Natural killer cell (primary cell): ENCODE data around the gene SMO. TPM values are rescaled to one million over a fixed set of nuclear protein-coding genes. Genes with fewer than 3 reads are reported as not detected.
"Not testable (repeated sequence)": the region's sequence is repeated elsewhere in the genome, so short reads cannot be mapped to it uniquely, and the experiment has no call there.

Experiments used
- ATAC-seq, 3 donors: fragments of 150-1000 bp in 2 of 3; fragments of 200-7000 bp in 1 of 3; cut with Tn5 transposase; 1 replicate in 1 of 3; 2 replicates in 2 of 3; pipeline ENCODE4 v1.10.0; 2021; ENCODE audit warnings: mild to moderate bottlenecking in 2 of 3, moderate library complexity in 2 of 3
- DNase-seq, 2 donors: peaks; one replicate each; pipeline versions ENCODE4 v3.0.0 to v3.0.0-alpha.2; 2013 to 2021; ENCODE audit warnings: mixed read lengths in 1 of 2
- H3K27ac ChIP-seq: one replicate; pipeline ENCODE4 v1.5.1; 2013; ENCODE audit warnings: mild to moderate bottlenecking, low read length
- H3K27me3 ChIP-seq: one replicate; pipeline ENCODE4 v1.6.1; 2013; ENCODE audit warnings: low read length; ENCODE audit not compliant: control insufficient read depth, insufficient read depth
- H3K36me3 ChIP-seq: one replicate; pipeline ENCODE4 v1.6.1; 2013; ENCODE audit warnings: low read length; ENCODE audit not compliant: control insufficient read depth, insufficient read depth
- H3K4me1 ChIP-seq: one replicate; pipeline ENCODE4 v1.6.1; 2013; ENCODE audit warnings: low read length; ENCODE audit not compliant: control insufficient read depth, insufficient read depth
- H3K4me3 ChIP-seq: one replicate; pipeline ENCODE4 v1.5.1; 2013; ENCODE audit warnings: low read length
- H3K9me3 ChIP-seq: one replicate; pipeline ENCODE4 v1.6.1; 2013; ENCODE audit warnings: low read length; ENCODE audit not compliant: control insufficient read depth, insufficient read depth
- H3K27ac Mint-ChIP-seq, 2 donors: one replicate each; pipeline ENCODE4 v1.8.0; 2022; ENCODE audit warnings: mild to moderate bottlenecking in 2 of 2, mixed read lengths in 2 of 2, moderate library complexity in 1 of 2
- H3K27me3 Mint-ChIP-seq, 2 donors: one replicate each; pipeline ENCODE4 v1.8.0; 2022; ENCODE audit warnings: low read depth in 2 of 2, mixed read lengths in 2 of 2
- H3K36me3 Mint-ChIP-seq: one replicate; pipeline ENCODE4 v1.8.0; 2022; ENCODE audit warnings: mixed read lengths
- H3K4me1 Mint-ChIP-seq, 2 donors: one replicate each; pipeline ENCODE4 v1.8.0; 2022; ENCODE audit warnings: mixed read lengths in 2 of 2
- H3K4me3 Mint-ChIP-seq: one replicate; pipeline ENCODE4 v1.8.0; 2022; ENCODE audit warnings: mild to moderate bottlenecking, moderate library complexity, mixed read lengths
- H3K9me3 Mint-ChIP-seq, 2 donors: one replicate each; pipeline ENCODE4 v1.8.0; 2022; ENCODE audit warnings: mixed read lengths in 2 of 2
- WGBS: methylation state at CpG from one replicate; pipeline ENCODE4 v1.1.7; 2013; ENCODE audit warnings: missing lambda C conversion rate; ENCODE audit not compliant: insufficient coverage; 5-methylcytosine and 5-hydroxymethylcytosine counted together
- intact Hi-C: fragments of 100-400 bp; cut with micrococcal nuclease; formaldehyde crosslinking; loops from one replicate; pipeline ENCODE4 v1.14.2; 2022
- total RNA-seq, 4 donors: library from RNA; stranded (reverse); fragments of 120-200 nt in 1 of 4; gene quantifications; one replicate each; pipeline versions ENCODE4 v1.2.3 to v1.2.4, GENCODE V29; 2013 to 2022
- TF ChIP-seq, protein P1 (sequence below): fragments of 200-600 bp; IDR thresholded peaks from one replicate; pipeline ENCODE4 v1.8.0; 2022; ENCODE audit warnings: antibody characterized with exemption

Gene SMO
- total RNA-seq, 3 donors from 2014 or later (not counting 1 experiment from before 2014, with no cell fraction given) = 0.09 to 0.50 (median 0.50) TPM

DNA sequence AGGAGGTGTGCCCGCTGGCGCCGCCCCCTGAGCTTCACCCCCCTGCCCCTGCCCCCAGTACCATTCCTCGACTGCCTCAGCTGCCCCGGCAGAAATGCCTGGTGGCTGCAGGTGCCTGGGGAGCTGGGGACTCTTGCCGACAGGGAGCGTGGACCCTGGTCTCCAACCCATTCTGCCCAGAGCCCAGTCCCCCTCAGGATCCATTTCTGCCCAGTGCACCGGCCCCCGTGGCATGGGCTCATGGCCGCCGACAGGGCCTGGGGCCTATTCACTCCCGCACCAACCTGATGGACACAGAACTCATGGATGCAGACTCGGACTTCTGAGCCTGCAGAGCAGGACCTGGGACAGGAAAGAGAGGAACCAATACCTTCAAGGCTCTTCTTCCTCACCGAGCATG, 23.7 kb downstream of the SMO start:
- Histone ChIP-seq H3K27me3 (no peaks in the 10 kb centered on the region), H3K9me3 (no peaks in the 10 kb centered on the region), H3K4me3 (no peak overlapping the region), H3K27ac (no peak overlapping the region), H3K36me3 (no peaks in the 10 kb centered on the region), H3K4me1 (no peaks in the 10 kb centered on the region)
- no peaks in the 10 kb centered on the region for H3K36me3 Mint-ChIP-seq
- no peak overlapping the region for H3K27ac Mint-ChIP-seq
- H3K27me3 Mint-ChIP-seq = peaks cover 6% of the 10 kb centered on the region in 2 donors
- ATAC-seq (no peak), DNase-seq (no peak)
- H3K9me3 Mint-ChIP-seq = no peaks in the 10 kb centered on the region
- no peaks in the 10 kb centered on the region for H3K4me1 Mint-ChIP-seq
- no peak overlapping the region for H3K4me3 Mint-ChIP-seq
- TF ChIP-seq, protein P1, sequence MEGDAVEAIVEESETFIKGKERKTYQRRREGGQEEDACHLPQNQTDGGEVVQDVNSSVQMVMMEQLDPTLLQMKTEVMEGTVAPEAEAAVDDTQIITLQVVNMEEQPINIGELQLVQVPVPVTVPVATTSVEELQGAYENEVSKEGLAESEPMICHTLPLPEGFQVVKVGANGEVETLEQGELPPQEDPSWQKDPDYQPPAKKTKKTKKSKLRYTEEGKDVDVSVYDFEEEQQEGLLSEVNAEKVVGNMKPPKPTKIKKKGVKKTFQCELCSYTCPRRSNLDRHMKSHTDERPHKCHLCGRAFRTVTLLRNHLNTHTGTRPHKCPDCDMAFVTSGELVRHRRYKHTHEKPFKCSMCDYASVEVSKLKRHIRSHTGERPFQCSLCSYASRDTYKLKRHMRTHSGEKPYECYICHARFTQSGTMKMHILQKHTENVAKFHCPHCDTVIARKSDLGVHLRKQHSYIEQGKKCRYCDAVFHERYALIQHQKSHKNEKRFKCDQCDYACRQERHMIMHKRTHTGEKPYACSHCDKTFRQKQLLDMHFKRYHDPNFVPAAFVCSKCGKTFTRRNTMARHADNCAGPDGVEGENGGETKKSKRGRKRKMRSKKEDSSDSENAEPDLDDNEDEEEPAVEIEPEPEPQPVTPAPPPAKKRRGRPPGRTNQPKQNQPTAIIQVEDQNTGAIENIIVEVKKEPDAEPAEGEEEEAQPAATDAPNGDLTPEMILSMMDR = no peak
- WGBS = 94% methylated on average over 13 of the region's 14 CpGs
- intact Hi-C loops = no loop called here

DNA sequence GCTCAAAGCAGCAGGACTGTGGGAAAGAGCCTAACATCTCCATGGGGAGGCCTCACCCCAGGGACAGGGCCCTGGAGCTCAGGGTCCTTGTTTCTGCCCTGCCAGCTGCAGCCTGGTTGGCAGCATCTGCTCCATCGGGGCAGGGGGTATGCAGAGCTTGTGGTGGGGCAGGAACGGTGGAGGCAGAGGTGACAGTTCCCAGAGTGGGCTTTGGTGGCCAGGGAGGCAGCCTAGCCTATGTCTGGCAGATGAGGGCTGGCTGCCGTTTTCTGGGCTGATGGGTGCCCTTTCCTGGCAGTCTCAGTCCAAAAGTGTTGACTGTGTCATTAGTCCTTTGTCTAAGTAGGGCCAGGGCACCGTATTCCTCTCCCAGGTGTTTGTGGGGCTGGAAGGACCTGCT, 24.2 kb downstream of the SMO start:
- Mint-ChIP-seq H3K36me3 (no peaks in the 10 kb centered on the region), H3K4me1 (no peaks in the 10 kb centered on the region), H3K4me3 (no peak overlapping the region), H3K9me3 (no peaks in the 10 kb centered on the region), H3K27me3 (peaks cover 6% of the 10 kb centered on the region in 2 donors), H3K27ac (no peak overlapping the region)
- TF ChIP-seq, protein P1 = no peak
- no peak overlapping the region for H3K4me3 ChIP-seq
- intact Hi-C loops = no loop called here
- no peaks in the 10 kb centered on the region for H3K9me3 ChIP-seq
- DNase-seq (no peak), ATAC-seq (no peak)
- H3K27ac ChIP-seq = no peak overlapping the region
- WGBS = 85% methylated on average over 4 of the region's 4 CpGs
- no peaks in the 10 kb centered on the region for H3K27me3 ChIP-seq
- no peaks in the 10 kb centered on the region for H3K4me1 ChIP-seq
- no peaks in the 10 kb centered on the region for H3K36me3 ChIP-seq

DNA sequence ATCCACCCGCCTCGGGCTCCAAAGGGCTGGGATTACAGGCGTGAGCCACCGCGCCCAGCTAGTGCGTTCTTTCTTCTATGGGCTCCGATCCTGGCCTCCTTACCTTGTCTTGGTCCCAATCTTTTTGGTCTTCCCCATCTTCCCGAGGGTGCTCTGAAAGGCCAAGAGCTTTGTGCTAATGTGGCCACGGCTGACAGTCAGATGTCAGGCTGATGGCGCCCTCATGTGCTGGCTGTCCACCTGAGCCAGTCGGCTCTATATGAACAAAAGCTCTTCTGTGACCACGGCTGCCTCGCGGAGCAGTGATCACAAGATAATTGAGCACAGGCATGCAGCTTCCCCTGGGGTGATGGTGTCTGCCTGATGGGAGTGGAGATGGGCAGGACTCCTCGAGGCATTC, 25.4 kb downstream of the SMO start:
- ATAC-seq (no peak), DNase-seq (no peak)
- Mint-ChIP-seq H3K4me3 (no peak overlapping the region), H3K36me3 (no peaks in the 10 kb centered on the region), H3K27ac (no peak overlapping the region), H3K9me3 (no peaks in the 10 kb centered on the region), H3K4me1 (no peaks in the 10 kb centered on the region), H3K27me3 (peaks cover 6 to 8% of the 10 kb centered on the region in 2 donors)
- intact Hi-C loops = no loop called here
- H3K27ac ChIP-seq = no peak overlapping the region
- TF ChIP-seq, protein P1 = no peak
- WGBS = 66% methylated on average over 15 of the region's 15 CpGs
- H3K4me1 ChIP-seq = no peaks in the 10 kb centered on the region
- no peaks in the 10 kb centered on the region for H3K9me3 ChIP-seq
- H3K27me3 ChIP-seq = no peaks in the 10 kb centered on the region
- no peak overlapping the region for H3K4me3 ChIP-seq
- H3K36me3 ChIP-seq = no peaks in the 10 kb centered on the region

DNA sequence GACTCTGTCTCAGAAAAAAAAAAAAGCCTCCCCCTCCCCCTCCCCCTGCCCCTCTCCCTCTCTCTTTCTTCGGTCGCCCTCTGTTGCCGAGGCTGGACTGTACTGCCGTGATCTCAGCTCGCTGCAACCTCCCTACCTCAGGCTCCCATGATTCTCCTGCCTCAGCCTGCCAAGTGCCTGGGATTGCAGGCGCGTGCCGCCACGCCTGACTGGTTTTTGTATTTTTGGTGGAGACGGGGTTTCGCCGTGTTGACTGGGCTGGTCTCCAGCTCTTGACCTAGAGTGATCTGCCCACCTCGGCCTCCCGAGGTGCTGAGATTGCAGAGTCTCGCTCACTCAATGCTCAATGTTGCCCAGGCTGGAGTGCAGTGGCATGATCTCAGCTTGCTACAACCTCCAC, 27.3 kb downstream of the SMO start:
- DNase-seq, H3K27ac ChIP-seq, H3K9me3 ChIP-seq, ATAC-seq, H3K36me3 Mint-ChIP-seq, H3K36me3 ChIP-seq, H3K27me3 ChIP-seq, H3K4me3 ChIP-seq, H3K27me3 Mint-ChIP-seq, H3K4me3 Mint-ChIP-seq, H3K4me1 Mint-ChIP-seq, intact Hi-C loops, H3K27ac Mint-ChIP-seq, H3K4me1 ChIP-seq, H3K9me3 Mint-ChIP-seq: not testable (repeated sequence)
- 96% methylated on average over 10 of the region's 15 CpGs for WGBS

DNA sequence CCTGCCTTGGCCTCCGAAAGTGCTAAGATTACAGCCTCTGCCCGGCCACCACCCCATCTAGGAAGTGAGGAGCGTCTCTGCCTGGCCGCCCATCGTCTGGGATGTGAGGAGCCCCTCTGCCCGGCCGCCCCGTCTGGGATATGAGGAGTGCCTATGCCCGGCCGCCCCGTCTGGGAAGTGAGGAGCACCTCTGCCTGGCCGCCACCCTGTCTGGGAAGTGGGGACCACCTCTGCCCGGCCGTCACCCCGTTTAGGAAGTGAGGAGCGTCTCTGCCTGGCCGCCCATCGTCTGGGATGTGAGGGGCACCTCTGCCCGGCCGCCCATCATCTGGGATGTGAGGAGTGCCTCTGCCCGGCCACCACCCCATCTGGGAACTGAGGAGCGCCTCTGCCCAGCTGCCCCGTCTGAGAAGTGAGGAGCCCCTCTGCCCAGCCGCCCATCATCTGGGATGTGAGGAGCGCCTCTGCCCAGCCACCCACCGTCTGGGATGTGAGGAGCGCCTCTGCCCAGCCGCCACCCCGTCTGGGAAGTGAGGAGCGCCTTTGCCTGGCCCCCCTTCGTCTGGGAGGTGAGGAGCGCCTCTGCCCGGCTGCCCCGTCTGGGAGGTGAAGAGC, 27.8 kb downstream of the SMO start:
- H3K36me3 ChIP-seq, H3K9me3 ChIP-seq, H3K27me3 ChIP-seq, H3K36me3 Mint-ChIP-seq, DNase-seq, H3K4me1 Mint-ChIP-seq, H3K4me3 Mint-ChIP-seq, H3K4me1 ChIP-seq, intact Hi-C loops, H3K27ac Mint-ChIP-seq, H3K9me3 Mint-ChIP-seq, H3K27ac ChIP-seq, ATAC-seq, H3K4me3 ChIP-seq, H3K27me3 Mint-ChIP-seq: not testable (repeated sequence)
- 93% methylated on average over 34 of the region's 34 CpGs for WGBS

DNA sequence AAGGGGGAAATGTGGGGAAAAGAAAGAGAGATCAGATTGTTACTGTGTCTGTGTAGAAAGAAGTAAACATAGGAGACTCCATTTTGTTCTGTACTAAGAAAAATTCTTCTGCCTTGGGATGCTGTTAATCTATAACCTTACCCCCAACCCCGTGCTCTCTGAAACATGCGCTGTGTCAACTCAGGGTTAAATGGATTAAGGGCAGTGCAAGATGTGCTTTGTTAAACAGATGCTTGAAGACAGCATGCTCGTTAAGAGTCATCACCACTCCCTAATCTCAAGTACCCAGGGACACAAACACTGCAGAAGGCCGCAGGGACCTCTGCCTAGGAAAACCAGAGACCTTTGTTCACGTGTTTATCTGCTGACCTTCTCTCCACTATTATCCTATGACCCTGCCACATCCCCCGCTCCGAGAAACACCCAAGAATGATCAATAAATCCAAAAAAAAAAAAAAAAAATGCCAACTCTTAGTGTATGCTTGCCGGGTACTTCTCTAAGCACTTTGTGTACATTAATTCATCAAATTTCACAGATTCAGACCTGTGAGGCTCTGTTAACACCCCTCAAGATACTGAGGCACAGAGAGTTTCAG, 28.5 kb downstream of the SMO start:
- H3K9me3 Mint-ChIP-seq, intact Hi-C loops, ATAC-seq, H3K4me1 ChIP-seq, H3K4me3 ChIP-seq, H3K27me3 ChIP-seq, H3K4me1 Mint-ChIP-seq, H3K27ac ChIP-seq, DNase-seq, H3K27ac Mint-ChIP-seq, H3K27me3 Mint-ChIP-seq, H3K9me3 ChIP-seq, H3K4me3 Mint-ChIP-seq, H3K36me3 Mint-ChIP-seq, H3K36me3 ChIP-seq: not testable (repeated sequence)
- WGBS = 92% methylated on average over 4 of the region's 8 CpGs
